SK-N-SH (cell line): ENCODE results near the gene NTN1. TPM values are rescaled to one million over a fixed set of nuclear protein-coding genes. Genes with fewer than 3 reads are reported as not detected.

Experiments used
- CTCF ChIA-PET: fragments of 300-600, 350-600 bp; formaldehyde crosslinking; extraction: SDS; loops from one replicate; lab custom pipeline; 2021; lab: Yijun Ruan, JAX
- POLR2A ChIA-PET: fragments of 350-600 bp; sonication (Branson Sonifier 250); formaldehyde crosslinking; extraction: SDS; loops from one replicate; lab custom pipeline; 2020; ENCODE audit warnings: antibody characterized with exemption, inconsistent platforms; lab: Yijun Ruan, JAX
- DNase-seq: peaks from one replicate; pipeline ENCODE4 v3.0.0; 2012
- H2AFZ ChIP-seq: fragments of 200-600 bp; sonication (generic); 2 replicates; pipeline ENCODE4 v1.8.1; 2016; ENCODE audit warnings: antibody characterized with exemption, mild to moderate bottlenecking, low read depth
- H3F3A ChIP-seq: fragments of 200-600 bp; sonication (generic); replicated peaks from 2 replicates; pipeline ENCODE3; 2016; ENCODE audit warnings: antibody characterized with exemption, mild to moderate bottlenecking; ENCODE audit not compliant: insufficient read depth
- H3K27ac ChIP-seq, 2 experiments: fragments of 200-500 bp in 1 of 2; fragments of 200-600 bp in 1 of 2; sonication (Bioruptor generic) in 1 of 2; sonication (generic), shearing (Covaris generic) in 1 of 2; 2 replicates each; pipeline versions ENCODE4 v1.5.1 to v1.6.1; 2014 to 2016; ENCODE audit warnings: low read depth in 2 of 2, inconsistent platforms in 1 of 2, low read length in 1 of 2, mild to moderate bottlenecking in 1 of 2, mixed read lengths in 1 of 2
- H3K27me3 ChIP-seq: fragments of 200-600 bp; sonication (generic), shearing (Covaris generic); 2 replicates; pipeline ENCODE4 v1.6.1; 2016; ENCODE audit warnings: mixed run types; ENCODE audit not compliant: insufficient read depth
- H3K36me3 ChIP-seq, 2 experiments: fragments of 200-500 bp in 1 of 2; fragments of 200-600 bp in 1 of 2; sonication (Bioruptor generic) in 1 of 2; sonication (generic) in 1 of 2; replicated peaks in 1 of 2; 2 replicates each; pipeline versions ENCODE3 to v1.5.1; 2014 to 2016; ENCODE audit warnings: low read length in 1 of 2, mild to moderate bottlenecking in 1 of 2; ENCODE audit not compliant: insufficient read depth in 2 of 2, control insufficient read depth in 1 of 2
- H3K4me1 ChIP-seq, 2 experiments: fragments of 200-500 bp in 1 of 2; fragments of 200-600 bp in 1 of 2; sonication (Bioruptor generic) in 1 of 2; sonication (generic), shearing (Covaris generic) in 1 of 2; 2 replicates each; pipeline versions ENCODE4 v1.5.1 to v1.6.1; 2014 to 2016; ENCODE audit warnings: low read depth in 1 of 2, low read length in 1 of 2, mixed run types in 1 of 2; ENCODE audit not compliant: insufficient read depth in 2 of 2, control insufficient read depth in 1 of 2
- H3K4me2 ChIP-seq: fragments of 200-600 bp; sonication (generic), shearing (Covaris generic); 2 replicates; pipeline ENCODE4 v1.6.1; 2017; ENCODE audit warnings: mixed run types
- H3K4me3 ChIP-seq, 2 experiments: fragments of 200-500 bp in 1 of 2; fragments of 200-600 bp in 1 of 2; sonication (Bioruptor generic) in 1 of 2; sonication (generic), shearing (Covaris generic) in 1 of 2; 2 replicates each; pipeline versions ENCODE4 v1.5.1 to v1.8.1; 2014 to 2016; ENCODE audit warnings: low read depth in 2 of 2, inconsistent platforms in 1 of 2, low read length in 1 of 2, mild to moderate bottlenecking in 1 of 2, mixed read lengths in 1 of 2, moderate library complexity in 1 of 2
- H3K79me2 ChIP-seq: fragments of 200-600 bp; sonication (generic); 2 replicates; pipeline ENCODE4 v1.8.1; 2017; ENCODE audit warnings: mild to moderate bottlenecking; ENCODE audit not compliant: insufficient read depth
- H3K9ac ChIP-seq: fragments of 200-600 bp; sonication (generic); 2 replicates; pipeline ENCODE4 v1.6.1; 2017; ENCODE audit warnings: mixed run types
- H3K9me2 ChIP-seq: fragments of 200-600 bp; sonication (generic); 2 replicates; pipeline ENCODE4 v1.6.1; 2017; ENCODE audit warnings: mixed run types
- H3K9me3 ChIP-seq: fragments of 200-600 bp; sonication (generic); 2 replicates; pipeline ENCODE4 v1.6.1; 2017; ENCODE audit warnings: mixed run types, mild to moderate bottlenecking, moderate library complexity
- H4K20me1 ChIP-seq: fragments of 200-600 bp; sonication (generic); 2 replicates; pipeline ENCODE4 v1.6.1; 2017; ENCODE audit warnings: mild to moderate bottlenecking, mixed run types; ENCODE audit not compliant: insufficient read depth
- CHD2 ChIP-seq: fragments of 150-350 bp; IDR thresholded peaks from 2 replicates; pipeline ENCODE4 v1.6.1; 2018; ENCODE audit warnings: low read length; ENCODE audit not compliant: partially characterized antibody
- ELF1 ChIP-seq: IDR thresholded peaks from 2 replicates; pipeline ENCODE4 v1.4.0; 2012
- EP300 ChIP-seq, 2 experiments: IDR thresholded peaks; 2 replicates each; pipeline versions ENCODE4 v1.4.0 to v1.6.1; 2012; ENCODE audit warnings: borderline replicate concordance in 1 of 2, low read depth in 1 of 2, low read length in 1 of 2
- EZH2phosphoT487 ChIP-seq: fragments of 200-600 bp; sonication (generic); IDR thresholded peaks from 2 replicates; pipeline ENCODE4 v1.6.1; 2017; ENCODE audit warnings: low read depth, mixed run types, mild to moderate bottlenecking, antibody characterized with exemption, moderate library complexity, borderline replicate concordance
- GABPA ChIP-seq: IDR thresholded peaks from 2 replicates; pipeline ENCODE4 v1.4.0; 2012; ENCODE audit warnings: low read depth, mild to moderate bottlenecking
- GATA2 ChIP-seq: sonication (generic); formaldehyde crosslinking; IDR thresholded peaks from 2 replicates; pipeline ENCODE4 v1.5.0; 2020; ENCODE audit warnings: mild to moderate bottlenecking, missing genetic modification reagents
- POLR2AphosphoS5 ChIP-seq: IDR thresholded peaks from 2 replicates; pipeline ENCODE4 v1.6.1; 2012; ENCODE audit warnings: low read depth, low read length
- SIN3A ChIP-seq: IDR thresholded peaks from 2 replicates; pipeline ENCODE4 v1.6.1; 2012; ENCODE audit warnings: low read depth, mild to moderate bottlenecking, low read length, moderate library complexity, borderline replicate concordance
- SMC3 ChIP-seq: IDR thresholded peaks from 2 replicates; pipeline ENCODE4 v1.6.1; 2012; ENCODE audit warnings: low read depth, low read length, improper control_type of control experiment
- TAF1 ChIP-seq: IDR thresholded peaks from 2 replicates; pipeline ENCODE4 v1.6.1; 2012; ENCODE audit warnings: low read depth, mild to moderate bottlenecking, low read length, moderate library complexity, borderline replicate concordance
- TEAD4 ChIP-seq: IDR thresholded peaks from 2 replicates; pipeline ENCODE4 v1.4.0; 2012; ENCODE audit warnings: mild to moderate bottlenecking, borderline replicate concordance; ENCODE audit not compliant: insufficient read depth
- WGBS: methylation state at CpG from one replicate; pipeline ENCODE4 v1.1.6; 2017; ENCODE audit warnings: low lambda C conversion rate; 5-methylcytosine and 5-hydroxymethylcytosine counted together
- polyA plus RNA-seq, 3 experiments: library from polyadenylated mRNA; depleted of rRNA; stranded (reverse); fragments of >200 nt; gene quantifications; 2 replicates each; pipeline ENCODE4 v1.2.3, GENCODE V29; 2012
- TF ChIP-seq, protein P1 (sequence below): fragments of 200-600 bp; sonication (generic); IDR thresholded peaks from 2 replicates; pipeline ENCODE4 v1.6.1; 2017; ENCODE audit warnings: antibody characterized with exemption, mild to moderate bottlenecking, moderate library complexity
- TF ChIP-seq, protein P2 (sequence below): IDR thresholded peaks from 2 replicates; pipeline ENCODE4 v1.4.0; 2012; ENCODE audit warnings: low read depth
- TF ChIP-seq, protein P3 (sequence below): IDR thresholded peaks from 2 replicates; pipeline ENCODE4; 2012
- TF ChIP-seq, protein P4 (sequence below): IDR thresholded peaks from 2 replicates; pipeline ENCODE4 v1.4.0; 2012; ENCODE audit warnings: low read depth, borderline replicate concordance
- TF ChIP-seq, protein P5 (sequence below): IDR thresholded peaks from 2 replicates; pipeline ENCODE4 v1.6.1; 2012; ENCODE audit warnings: mild to moderate bottlenecking, low read depth, low read length, moderate library complexity

Gene NTN1
- polyA plus RNA-seq, 1 of the 3 experiments (the other 2 are of a cell fraction), result 0.05 TPM

DNA sequence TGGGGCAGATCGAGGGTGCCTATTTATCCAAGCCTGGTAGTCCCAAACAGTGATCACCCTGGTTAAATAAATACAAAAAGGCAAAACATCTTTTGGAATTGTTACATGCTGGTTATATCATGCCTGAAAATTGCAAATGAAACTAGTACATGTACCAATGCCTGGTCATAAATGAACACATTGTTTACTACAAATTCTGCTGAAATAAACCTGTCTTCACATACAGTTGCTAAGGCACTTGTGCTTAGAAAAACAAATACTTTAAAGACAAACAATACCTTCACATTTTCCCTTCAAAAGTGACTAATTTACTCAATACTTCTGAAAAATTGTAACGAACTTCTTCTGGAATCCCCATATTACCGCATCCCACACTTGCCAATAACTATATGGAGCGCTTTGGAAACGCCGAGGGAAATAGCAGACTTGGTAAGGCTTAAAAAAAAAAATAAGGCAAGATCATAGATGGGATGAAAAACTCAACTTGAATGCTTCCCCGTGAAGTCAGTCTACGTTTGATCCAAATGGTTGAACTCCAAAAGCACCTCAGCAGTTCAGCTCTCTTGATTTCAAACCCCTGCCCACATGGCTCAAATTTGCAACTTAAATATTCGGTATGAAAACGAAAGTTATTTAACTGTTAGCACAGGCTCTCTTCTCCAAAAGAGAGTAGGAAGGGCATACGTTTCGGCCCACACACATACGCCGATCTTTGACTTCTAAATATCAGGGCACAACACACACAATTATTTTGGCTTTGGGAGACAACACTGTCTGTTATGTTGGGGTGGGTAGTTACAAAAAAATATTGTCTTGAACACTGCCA, 264.5 kb downstream of the NTN1 start:
- TF ChIP-seq EP300 (IDR thresholded peaks at IDR 0.05; ENCODE audit: borderline replicate concordance in 1 of 2, low read depth in 1 of 2, low read length in 1 of 2), result no peak
- TF ChIP-seq SMC3, result no peak
- TF ChIP-seq CHD2, result no peak
- TF ChIP-seq GABPA, result no peak
- TF ChIP-seq EZH2phosphoT487, result no peak
- TF ChIP-seq, protein P1, sequence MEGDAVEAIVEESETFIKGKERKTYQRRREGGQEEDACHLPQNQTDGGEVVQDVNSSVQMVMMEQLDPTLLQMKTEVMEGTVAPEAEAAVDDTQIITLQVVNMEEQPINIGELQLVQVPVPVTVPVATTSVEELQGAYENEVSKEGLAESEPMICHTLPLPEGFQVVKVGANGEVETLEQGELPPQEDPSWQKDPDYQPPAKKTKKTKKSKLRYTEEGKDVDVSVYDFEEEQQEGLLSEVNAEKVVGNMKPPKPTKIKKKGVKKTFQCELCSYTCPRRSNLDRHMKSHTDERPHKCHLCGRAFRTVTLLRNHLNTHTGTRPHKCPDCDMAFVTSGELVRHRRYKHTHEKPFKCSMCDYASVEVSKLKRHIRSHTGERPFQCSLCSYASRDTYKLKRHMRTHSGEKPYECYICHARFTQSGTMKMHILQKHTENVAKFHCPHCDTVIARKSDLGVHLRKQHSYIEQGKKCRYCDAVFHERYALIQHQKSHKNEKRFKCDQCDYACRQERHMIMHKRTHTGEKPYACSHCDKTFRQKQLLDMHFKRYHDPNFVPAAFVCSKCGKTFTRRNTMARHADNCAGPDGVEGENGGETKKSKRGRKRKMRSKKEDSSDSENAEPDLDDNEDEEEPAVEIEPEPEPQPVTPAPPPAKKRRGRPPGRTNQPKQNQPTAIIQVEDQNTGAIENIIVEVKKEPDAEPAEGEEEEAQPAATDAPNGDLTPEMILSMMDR, result no peak
- TF ChIP-seq, protein P2, sequence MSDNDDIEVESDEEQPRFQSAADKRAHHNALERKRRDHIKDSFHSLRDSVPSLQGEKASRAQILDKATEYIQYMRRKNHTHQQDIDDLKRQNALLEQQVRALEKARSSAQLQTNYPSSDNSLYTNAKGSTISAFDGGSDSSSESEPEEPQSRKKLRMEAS, result no peak
- no peaks in the 10 kb centered on the region for H3K9me2 ChIP-seq
- H3K79me2 ChIP-seq, result no peaks in the 10 kb centered on the region
- H3K4me1 ChIP-seq, result peaks cover 0 to 6% of the 10 kb centered on the region in 2 experiments; a peak in 2 of 4 replicates
- ChIA-PET POLR2A (no interaction called here), CTCF (interaction anchor here (1.0 kb wide), 1 partner anchor 39 kb away, joined by 3 read pairs; no protein-coding TSS in a partner anchor)
- H3K27me3 ChIP-seq, result no peaks in the 10 kb centered on the region
- no peak for DNase-seq
- no peak overlapping the region for H2AFZ ChIP-seq
- WGBS, result 94% methylated on average over 14 of the region's 14 CpGs
- no peak overlapping the region for H3K4me3 ChIP-seq
- no peak overlapping the region for H3K27ac ChIP-seq
- no peaks in the 10 kb centered on the region for H3F3A ChIP-seq
- no peak overlapping the region for H3K4me2 ChIP-seq
- no peaks in the 10 kb centered on the region for H3K36me3 ChIP-seq
- no peaks in the 10 kb centered on the region for H3K9me3 ChIP-seq
- H4K20me1 ChIP-seq, result no peaks in the 10 kb centered on the region
- no peak overlapping the region for H3K9ac ChIP-seq

DNA sequence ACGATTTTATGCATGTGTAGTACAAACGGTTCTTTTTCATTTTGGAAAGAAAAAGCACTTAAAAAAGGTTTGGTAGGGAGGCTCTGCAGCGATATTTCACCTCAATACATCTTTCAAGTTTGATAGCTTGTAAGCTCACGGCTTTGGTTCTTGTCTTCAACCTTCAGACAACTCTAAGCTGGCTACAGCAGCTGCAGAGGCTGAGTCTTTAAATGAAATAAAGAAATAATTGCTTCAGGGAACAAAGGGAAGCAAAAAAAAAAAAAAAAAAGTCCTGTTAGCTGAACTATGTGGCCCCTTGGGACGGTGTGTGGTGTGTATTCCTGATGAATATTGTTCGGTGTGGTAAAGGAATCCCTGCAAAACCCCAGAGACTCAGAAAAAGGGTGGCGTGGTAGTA, 265.1 kb downstream of the NTN1 start:
- POLR2A ChIA-PET, result no interaction called here
- H4K20me1 ChIP-seq, result no peaks in the 10 kb centered on the region
- H3K27me3 ChIP-seq, result no peaks in the 10 kb centered on the region
- TF ChIP-seq, protein P3, sequence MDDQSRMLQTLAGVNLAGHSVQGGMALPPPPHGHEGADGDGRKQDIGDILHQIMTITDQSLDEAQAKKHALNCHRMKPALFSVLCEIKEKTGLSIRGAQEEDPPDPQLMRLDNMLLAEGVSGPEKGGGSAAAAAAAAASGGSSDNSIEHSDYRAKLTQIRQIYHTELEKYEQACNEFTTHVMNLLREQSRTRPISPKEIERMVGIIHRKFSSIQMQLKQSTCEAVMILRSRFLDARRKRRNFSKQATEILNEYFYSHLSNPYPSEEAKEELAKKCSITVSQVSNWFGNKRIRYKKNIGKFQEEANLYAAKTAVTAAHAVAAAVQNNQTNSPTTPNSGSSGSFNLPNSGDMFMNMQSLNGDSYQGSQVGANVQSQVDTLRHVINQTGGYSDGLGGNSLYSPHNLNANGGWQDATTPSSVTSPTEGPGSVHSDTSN, result no peak
- TF ChIP-seq TAF1 (no peak), SIN3A (no peak), CHD2 (no peak), POLR2AphosphoS5 (no peak), GATA2 (no peak), ELF1 (no peak), TEAD4 (no peak)
- TF ChIP-seq, protein P4, sequence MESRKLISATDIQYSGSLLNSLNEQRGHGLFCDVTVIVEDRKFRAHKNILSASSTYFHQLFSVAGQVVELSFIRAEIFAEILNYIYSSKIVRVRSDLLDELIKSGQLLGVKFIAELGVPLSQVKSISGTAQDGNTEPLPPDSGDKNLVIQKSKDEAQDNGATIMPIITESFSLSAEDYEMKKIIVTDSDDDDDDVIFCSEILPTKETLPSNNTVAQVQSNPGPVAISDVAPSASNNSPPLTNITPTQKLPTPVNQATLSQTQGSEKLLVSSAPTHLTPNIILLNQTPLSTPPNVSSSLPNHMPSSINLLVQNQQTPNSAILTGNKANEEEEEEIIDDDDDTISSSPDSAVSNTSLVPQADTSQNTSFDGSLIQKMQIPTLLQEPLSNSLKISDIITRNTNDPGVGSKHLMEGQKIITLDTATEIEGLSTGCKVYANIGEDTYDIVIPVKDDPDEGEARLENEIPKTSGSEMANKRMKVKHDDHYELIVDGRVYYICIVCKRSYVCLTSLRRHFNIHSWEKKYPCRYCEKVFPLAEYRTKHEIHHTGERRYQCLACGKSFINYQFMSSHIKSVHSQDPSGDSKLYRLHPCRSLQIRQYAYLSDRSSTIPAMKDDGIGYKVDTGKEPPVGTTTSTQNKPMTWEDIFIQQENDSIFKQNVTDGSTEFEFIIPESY, result no peak
- TF ChIP-seq, protein P5, sequence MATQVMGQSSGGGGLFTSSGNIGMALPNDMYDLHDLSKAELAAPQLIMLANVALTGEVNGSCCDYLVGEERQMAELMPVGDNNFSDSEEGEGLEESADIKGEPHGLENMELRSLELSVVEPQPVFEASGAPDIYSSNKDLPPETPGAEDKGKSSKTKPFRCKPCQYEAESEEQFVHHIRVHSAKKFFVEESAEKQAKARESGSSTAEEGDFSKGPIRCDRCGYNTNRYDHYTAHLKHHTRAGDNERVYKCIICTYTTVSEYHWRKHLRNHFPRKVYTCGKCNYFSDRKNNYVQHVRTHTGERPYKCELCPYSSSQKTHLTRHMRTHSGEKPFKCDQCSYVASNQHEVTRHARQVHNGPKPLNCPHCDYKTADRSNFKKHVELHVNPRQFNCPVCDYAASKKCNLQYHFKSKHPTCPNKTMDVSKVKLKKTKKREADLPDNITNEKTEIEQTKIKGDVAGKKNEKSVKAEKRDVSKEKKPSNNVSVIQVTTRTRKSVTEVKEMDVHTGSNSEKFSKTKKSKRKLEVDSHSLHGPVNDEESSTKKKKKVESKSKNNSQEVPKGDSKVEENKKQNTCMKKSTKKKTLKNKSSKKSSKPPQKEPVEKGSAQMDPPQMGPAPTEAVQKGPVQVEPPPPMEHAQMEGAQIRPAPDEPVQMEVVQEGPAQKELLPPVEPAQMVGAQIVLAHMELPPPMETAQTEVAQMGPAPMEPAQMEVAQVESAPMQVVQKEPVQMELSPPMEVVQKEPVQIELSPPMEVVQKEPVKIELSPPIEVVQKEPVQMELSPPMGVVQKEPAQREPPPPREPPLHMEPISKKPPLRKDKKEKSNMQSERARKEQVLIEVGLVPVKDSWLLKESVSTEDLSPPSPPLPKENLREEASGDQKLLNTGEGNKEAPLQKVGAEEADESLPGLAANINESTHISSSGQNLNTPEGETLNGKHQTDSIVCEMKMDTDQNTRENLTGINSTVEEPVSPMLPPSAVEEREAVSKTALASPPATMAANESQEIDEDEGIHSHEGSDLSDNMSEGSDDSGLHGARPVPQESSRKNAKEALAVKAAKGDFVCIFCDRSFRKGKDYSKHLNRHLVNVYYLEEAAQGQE, result no peak
- H3F3A ChIP-seq, result no peaks in the 10 kb centered on the region
- no peak overlapping the region for H3K4me3 ChIP-seq
- H3K9me3 ChIP-seq, result no peaks in the 10 kb centered on the region
- no peak overlapping the region for H3K9ac ChIP-seq
- no peak overlapping the region for H3K4me2 ChIP-seq
- WGBS, result 83% methylated on average over 7 of the region's 7 CpGs
- H3K9me2 ChIP-seq, result no peaks in the 10 kb centered on the region
- CTCF ChIA-PET, result interaction anchor here (1.0 kb wide), 1 partner anchor 38 kb away, joined by 3 read pairs; no protein-coding TSS in a partner anchor
- no peak overlapping the region for H3K27ac ChIP-seq
- DNase-seq, result no peak
- H3K4me1 ChIP-seq, result peaks cover 0 to 6% of the 10 kb centered on the region in 2 experiments; a peak in 2 of 4 replicates
- H3K79me2 ChIP-seq, result no peaks in the 10 kb centered on the region
- no peak overlapping the region for H2AFZ ChIP-seq
- H3K36me3 ChIP-seq, result no peaks in the 10 kb centered on the region
